Gastroesophageal sphincter (tissue), 4 donors: Measurements from ENCODE around the gene REL. TPM values are rescaled to one million over a fixed set of nuclear protein-coding genes. Genes with fewer than 3 reads are reported as not detected.

Experiments used
- ATAC-seq: fragments of 150-250 bp; one replicate; pipeline ENCODE4 v1.9.1; 2016; ENCODE audit warnings: mild to moderate bottlenecking, moderate library complexity
- H3K27ac ChIP-seq, 4 donors: fragments of 200-600 bp; sonication (generic) in 3 of 4; 1 replicate in 3 of 4; 2 replicates in 1 of 4; pipeline ENCODE4 v1.5.1; 2016 to 2019
- H3K27me3 ChIP-seq: fragments of 200-600 bp; sonication (generic); one replicate; pipeline ENCODE4 v1.5.1; 2019
- H3K36me3 ChIP-seq, 2 donors: fragments of 200-600 bp; sonication (generic); one replicate each; pipeline ENCODE4 v1.5.1; 2019; ENCODE audit warnings: control low read depth in 1 of 2
- H3K4me1 ChIP-seq, 3 donors: fragments of 200-600 bp; sonication (generic); 1 replicate in 2 of 3; 2 replicates in 1 of 3; pipeline ENCODE4 v1.5.1; 2016 to 2019; ENCODE audit warnings: control low read depth in 2 of 3
- H3K4me3 ChIP-seq, 2 donors: fragments of 200-600 bp; sonication (generic); one replicate each; pipeline ENCODE4 v1.5.1; 2019; ENCODE audit warnings: mild to moderate bottlenecking in 1 of 2, moderate library complexity in 1 of 2
- H3K9me3 ChIP-seq, 3 donors: fragments of 200-600 bp; sonication (generic); one replicate each; pipeline ENCODE4 v1.5.1; 2017 to 2019; ENCODE audit warnings: control low read depth in 2 of 3
- CTCF ChIP-seq, 4 experiments: fragments of 200-600 bp in 2 of 4; fragments of 450-650 bp in 2 of 4; sonication (generic) in 1 of 4; IDR thresholded peaks; one replicate each; pipeline ENCODE4 v1.5.1; 2017 to 2019; ENCODE audit warnings: antibody characterized with exemption in 4 of 4, mild to moderate bottlenecking in 2 of 4, moderate library complexity in 2 of 4
- EP300 ChIP-seq: sonication (generic); formaldehyde crosslinking; IDR thresholded peaks from one replicate; pipeline ENCODE4 v1.6.1; 2017; ENCODE audit warnings: antibody characterized with exemption, mild to moderate bottlenecking
- POLR2A ChIP-seq, 2 donors: fragments of 450-650 bp; IDR thresholded peaks; one replicate each; pipeline ENCODE4 v1.6.1; 2017; ENCODE audit warnings: antibody characterized with exemption in 2 of 2, mild to moderate bottlenecking in 2 of 2, moderate library complexity in 1 of 2
- POLR2AphosphoS5 ChIP-seq: sonication (generic); formaldehyde crosslinking; IDR thresholded peaks from one replicate; pipeline ENCODE4 v1.6.1; 2017; ENCODE audit warnings: antibody characterized with exemption
- WGBS, 2 donors: methylation state at CpG; one replicate each; pipeline ENCODE4 v1.1.5; 2018; ENCODE audit warnings: low coverage in 1 of 2; 5-methylcytosine and 5-hydroxymethylcytosine counted together
- total RNA-seq, 4 donors: library from RNA; depleted of rRNA; stranded (reverse); fragments of >200 nt; gene quantifications; one replicate each; pipeline ENCODE4 v1.1.0, GENCODE V29; 2016

REL gene
- total RNA-seq, 4 donors from 2014 or later: 8.3 to 13.3 (median 9.5) TPM

- Histone ChIP-seq H3K4me3 (no peak overlapping the region), H3K27me3 (no peaks in the 10 kb centered on the region), H3K36me3 (peaks cover 0 to 38% of the 10 kb centered on the region in 2 donors), H3K27ac (no peak overlapping the region), H3K4me1 (no peaks in the 10 kb centered on the region), H3K9me3 (no peaks in the 10 kb centered on the region)
- ATAC-seq: no peak
- WGBS, 2 donors: 68 to 74% methylated on average over 3 to 5 of the region's 5 CpGs
- TF ChIP-seq EP300 (no peak), POLR2AphosphoS5 (no peak), CTCF (IDR thresholded peaks at IDR 0.05) (no peak), POLR2A (IDR thresholded peaks at IDR 0.05) (no peak)
These were observed 76.3 kb downstream of the REL start for GRCh38 chr2:60957643-60958042.

GRCh38 chr2:60958361-60958760 lies 77.0 kb downstream of the REL start:
- no peak for ATAC-seq
- 100% methylated on average over 2 of the region's 3 CpGs; no CpG with 5 or more reads in 1 of the 2 donors for WGBS, 2 donors
- Histone ChIP-seq H3K4me1 (no peaks in the 10 kb centered on the region), H3K9me3 (no peaks in the 10 kb centered on the region), H3K4me3 (no peak overlapping the region), H3K27ac (no peak overlapping the region), H3K36me3 (peaks cover 0 to 31% of the 10 kb centered on the region in 2 donors), H3K27me3 (no peaks in the 10 kb centered on the region)
- no peak for TF ChIP-seq POLR2AphosphoS5
- TF ChIP-seq EP300: no peak
- no peak for TF ChIP-seq POLR2A (IDR thresholded peaks at IDR 0.05)
- no peak for TF ChIP-seq CTCF (IDR thresholded peaks at IDR 0.05)

GRCh38 chr2:60958800-60959199 lies 77.4 kb downstream of the REL start:
- no peaks in the 10 kb centered on the region for H3K27me3 ChIP-seq
- no peak for ATAC-seq
- H3K36me3 ChIP-seq: peaks cover 0 to 27% of the 10 kb centered on the region in 2 donors
- H3K27ac ChIP-seq: no peak overlapping the region
- H3K4me3 ChIP-seq: no peak overlapping the region
- TF ChIP-seq EP300: no peak
- no peak for TF ChIP-seq POLR2A (IDR thresholded peaks at IDR 0.05)
- no peak for TF ChIP-seq POLR2AphosphoS5
- TF ChIP-seq CTCF (IDR thresholded peaks at IDR 0.05): no peak
- H3K4me1 ChIP-seq: no peaks in the 10 kb centered on the region
- no peaks in the 10 kb centered on the region for H3K9me3 ChIP-seq
- 55 to 78% methylated on average over 2 to 3 of the region's 3 CpGs for WGBS, 2 donors

- Histone ChIP-seq H3K4me3 (no peak overlapping the region), H3K27ac (no peak overlapping the region), H3K27me3 (no peaks in the 10 kb centered on the region), H3K36me3 (peaks cover 0 to 20% of the 10 kb centered on the region in 2 donors), H3K4me1 (no peaks in the 10 kb centered on the region), H3K9me3 (no peaks in the 10 kb centered on the region)
- 100% methylated on average over 1 of the region's 7 CpGs; no CpG with 5 or more reads in 1 of the 2 donors for WGBS, 2 donors
- TF ChIP-seq POLR2AphosphoS5 (no peak), POLR2A (IDR thresholded peaks at IDR 0.05) (no peak), EP300 (no peak)
- ATAC-seq: no peak
These were observed 78.1 kb downstream of the REL start for GRCh38 chr2:60959501-60959900.

GRCh38 chr2:60960706-60961105 lies 79.3 kb downstream of the REL start:
- no peak for ATAC-seq
- no peaks in the 10 kb centered on the region for H3K9me3 ChIP-seq
- 100% methylated on average over 1 of the region's 1 CpG for WGBS, 2 donors

More at GRCh38 chr2:60960706-60961105, 79.3 kb downstream of the REL start:
- H3K27ac ChIP-seq: no peak overlapping the region
- H3K36me3 ChIP-seq: peaks cover 0 to 14% of the 10 kb centered on the region in 2 donors
- no peaks in the 10 kb centered on the region for H3K4me1 ChIP-seq
- TF ChIP-seq POLR2AphosphoS5 (no peak), POLR2A (IDR thresholded peaks at IDR 0.05) (no peak), EP300 (no peak), CTCF (IDR thresholded peaks at IDR 0.05) (no peak)
- H3K4me3 ChIP-seq: no peak overlapping the region
- H3K27me3 ChIP-seq: no peaks in the 10 kb centered on the region
